ENCODE measurements around the gene LMCD1. TPM values are rescaled to one million over a fixed set of nuclear protein-coding genes. Genes with fewer than 3 reads are reported as not detected.

Gene LMCD1
- total RNA-seq, 3 donors from 2014 or later (not counting 1 experiment from before 2014, with no cell fraction given), result not detected

DNA sequence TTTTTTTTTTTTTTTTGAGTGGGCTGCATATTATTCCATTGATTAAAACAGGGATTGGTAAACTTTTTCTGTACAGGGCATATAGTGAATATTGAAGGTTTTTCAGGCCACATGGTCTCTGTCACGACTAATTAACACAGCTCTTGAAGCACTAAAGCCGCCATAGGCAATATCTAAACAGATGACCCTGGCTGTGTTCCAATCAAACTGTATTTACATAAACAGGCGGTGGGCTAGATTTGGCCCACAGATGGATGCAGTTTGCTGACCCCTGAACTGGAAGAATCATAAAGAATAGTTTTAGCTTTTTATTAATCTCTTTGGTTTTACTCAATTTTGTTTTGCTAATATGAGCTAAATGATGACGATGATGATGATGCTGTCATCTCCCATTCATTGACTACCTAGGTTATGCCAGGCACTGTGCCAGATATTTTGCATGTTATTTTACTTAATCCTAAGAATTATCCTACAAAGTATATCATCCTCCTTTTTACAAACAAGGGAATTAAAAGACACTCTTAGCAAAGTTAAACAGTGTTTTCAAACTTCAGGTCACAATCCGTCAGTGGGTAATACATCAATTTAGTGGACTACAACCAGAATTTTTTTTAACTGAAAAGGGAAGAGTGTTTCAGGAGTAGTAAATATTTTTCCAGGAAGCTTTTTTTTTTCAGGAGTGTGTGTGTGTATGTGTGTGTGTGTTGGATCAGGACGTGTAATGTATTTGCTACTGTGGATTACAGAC lies 54.3 kb downstream of the LMCD1 start:
- no peaks in the 10 kb centered on the region for H3K4me1 Mint-ChIP-seq

DNA sequence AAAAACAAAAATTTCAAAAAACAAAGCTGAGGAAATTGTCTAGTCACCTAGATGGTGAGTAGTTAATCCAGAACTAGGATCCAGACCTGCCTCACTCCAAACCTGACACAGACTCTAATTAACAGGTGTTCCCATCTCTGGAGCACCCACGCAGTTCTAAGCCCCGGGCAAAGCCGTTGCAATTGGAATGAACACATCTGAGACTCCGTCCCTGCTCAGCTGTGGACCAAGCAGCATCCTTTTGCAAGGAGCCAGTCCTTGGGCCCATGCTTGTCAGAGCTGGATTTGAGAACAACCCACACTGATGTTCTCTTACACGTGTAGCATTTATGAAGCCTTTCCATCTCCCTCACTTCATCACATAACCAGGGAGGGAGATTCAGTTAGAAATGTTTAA lies 54.8 kb downstream of the LMCD1 start:
- Mint-ChIP-seq H3K27me3 (ENCODE audit: low read depth in 2 of 2) (no peaks in the 10 kb centered on the region), H3K27ac (no peak overlapping the region), H3K9me3 (no peaks in the 10 kb centered on the region), H3K36me3 (no peaks in the 10 kb centered on the region), H3K4me1 (no peaks in the 10 kb centered on the region), H3K4me3 (no peak overlapping the region)
- intact Hi-C loops (cut with micrococcal nuclease), result no loop called here
- Histone ChIP-seq H3K36me3 (ENCODE audit: control insufficient read depth, insufficient read depth, low read length) (no peaks in the 10 kb centered on the region), H3K4me1 (ENCODE audit: control insufficient read depth, insufficient read depth, low read length) (no peaks in the 10 kb centered on the region), H3K27me3 (ENCODE audit: control insufficient read depth, insufficient read depth, low read length) (no peaks in the 10 kb centered on the region), H3K9me3 (ENCODE audit: control insufficient read depth, insufficient read depth, low read length) (no peaks in the 10 kb centered on the region), H3K4me3 (ENCODE audit: low read length) (no peak overlapping the region), H3K27ac (ENCODE audit: low read length) (no peak overlapping the region)
- DNase-seq (no peak), ATAC-seq (no peak)
- TF ChIP-seq, protein P1, sequence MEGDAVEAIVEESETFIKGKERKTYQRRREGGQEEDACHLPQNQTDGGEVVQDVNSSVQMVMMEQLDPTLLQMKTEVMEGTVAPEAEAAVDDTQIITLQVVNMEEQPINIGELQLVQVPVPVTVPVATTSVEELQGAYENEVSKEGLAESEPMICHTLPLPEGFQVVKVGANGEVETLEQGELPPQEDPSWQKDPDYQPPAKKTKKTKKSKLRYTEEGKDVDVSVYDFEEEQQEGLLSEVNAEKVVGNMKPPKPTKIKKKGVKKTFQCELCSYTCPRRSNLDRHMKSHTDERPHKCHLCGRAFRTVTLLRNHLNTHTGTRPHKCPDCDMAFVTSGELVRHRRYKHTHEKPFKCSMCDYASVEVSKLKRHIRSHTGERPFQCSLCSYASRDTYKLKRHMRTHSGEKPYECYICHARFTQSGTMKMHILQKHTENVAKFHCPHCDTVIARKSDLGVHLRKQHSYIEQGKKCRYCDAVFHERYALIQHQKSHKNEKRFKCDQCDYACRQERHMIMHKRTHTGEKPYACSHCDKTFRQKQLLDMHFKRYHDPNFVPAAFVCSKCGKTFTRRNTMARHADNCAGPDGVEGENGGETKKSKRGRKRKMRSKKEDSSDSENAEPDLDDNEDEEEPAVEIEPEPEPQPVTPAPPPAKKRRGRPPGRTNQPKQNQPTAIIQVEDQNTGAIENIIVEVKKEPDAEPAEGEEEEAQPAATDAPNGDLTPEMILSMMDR (IDR thresholded peaks at IDR 0.05), result no peak
- 95% methylated on average over 4 of the region's 5 CpGs for WGBS (ENCODE audit: insufficient coverage)

More for the DNA sequence above, 54.3 kb downstream of the LMCD1 start:
- H3K4me3 Mint-ChIP-seq, result no peak overlapping the region
- no peaks in the 10 kb centered on the region for H3K4me1 ChIP-seq (ENCODE audit: control insufficient read depth, insufficient read depth, low read length)
- no peaks in the 10 kb centered on the region for H3K36me3 Mint-ChIP-seq
- DNase-seq, result no peak
- intact Hi-C loops (cut with micrococcal nuclease), result no loop called here
- no peaks in the 10 kb centered on the region for H3K9me3 ChIP-seq (ENCODE audit: control insufficient read depth, insufficient read depth, low read length)
- WGBS (ENCODE audit: insufficient coverage), result 90% methylated on average over 4 of the region's 6 CpGs
- H3K36me3 ChIP-seq (ENCODE audit: control insufficient read depth, insufficient read depth, low read length), result no peaks in the 10 kb centered on the region
- H3K27ac Mint-ChIP-seq, result no peak overlapping the region
- H3K9me3 Mint-ChIP-seq, result no peaks in the 10 kb centered on the region
- H3K27ac ChIP-seq (ENCODE audit: low read length), result no peak overlapping the region
- TF ChIP-seq, protein P1 (IDR thresholded peaks at IDR 0.05), result no peak
- H3K27me3 ChIP-seq (ENCODE audit: control insufficient read depth, insufficient read depth, low read length), result no peaks in the 10 kb centered on the region
- no peaks in the 10 kb centered on the region for H3K27me3 Mint-ChIP-seq (ENCODE audit: low read depth in 2 of 2)
- no peak overlapping the region for H3K4me3 ChIP-seq (ENCODE audit: low read length)
- no peak for ATAC-seq

DNA sequence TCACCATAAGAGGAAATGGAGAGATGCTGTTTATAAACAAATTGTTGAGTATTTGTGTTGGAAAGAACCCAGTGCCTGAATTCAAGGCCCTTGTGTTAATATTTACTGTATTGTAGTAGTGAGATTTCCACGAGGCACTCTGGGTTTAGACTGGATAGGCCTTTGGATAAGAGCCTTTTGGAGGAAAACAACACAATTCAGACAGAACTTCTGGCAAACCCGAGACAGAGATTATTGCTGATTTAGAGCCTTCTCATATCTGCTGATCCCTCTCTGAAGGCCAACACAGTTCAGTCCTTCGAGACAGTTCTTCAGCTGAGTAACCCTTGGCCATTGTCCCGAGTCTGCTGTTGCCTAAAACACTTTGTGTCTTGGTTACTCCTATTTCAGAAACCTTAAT lies 55.7 kb downstream of the LMCD1 start:
- Mint-ChIP-seq H3K36me3 (no peaks in the 10 kb centered on the region), H3K4me1 (no peaks in the 10 kb centered on the region), H3K9me3 (no peaks in the 10 kb centered on the region), H3K27ac (no peak overlapping the region), H3K4me3 (no peak overlapping the region), H3K27me3 (ENCODE audit: low read depth in 2 of 2) (no peaks in the 10 kb centered on the region)
- H3K27me3 ChIP-seq (ENCODE audit: control insufficient read depth, insufficient read depth, low read length), result no peaks in the 10 kb centered on the region
- no peaks in the 10 kb centered on the region for H3K36me3 ChIP-seq (ENCODE audit: control insufficient read depth, insufficient read depth, low read length)
- H3K4me3 ChIP-seq (ENCODE audit: low read length), result no peak overlapping the region
- ATAC-seq (no peak), DNase-seq (no peak)
- intact Hi-C loops (cut with micrococcal nuclease), result no loop called here
- H3K27ac ChIP-seq (ENCODE audit: low read length), result no peak overlapping the region
- H3K9me3 ChIP-seq (ENCODE audit: control insufficient read depth, insufficient read depth, low read length), result no peaks in the 10 kb centered on the region
- H3K4me1 ChIP-seq (ENCODE audit: control insufficient read depth, insufficient read depth, low read length), result no peaks in the 10 kb centered on the region
- WGBS (ENCODE audit: insufficient coverage), result 82% methylated on average over 4 of the region's 4 CpGs
- TF ChIP-seq, protein P1 (IDR thresholded peaks at IDR 0.05), result no peak

DNA sequence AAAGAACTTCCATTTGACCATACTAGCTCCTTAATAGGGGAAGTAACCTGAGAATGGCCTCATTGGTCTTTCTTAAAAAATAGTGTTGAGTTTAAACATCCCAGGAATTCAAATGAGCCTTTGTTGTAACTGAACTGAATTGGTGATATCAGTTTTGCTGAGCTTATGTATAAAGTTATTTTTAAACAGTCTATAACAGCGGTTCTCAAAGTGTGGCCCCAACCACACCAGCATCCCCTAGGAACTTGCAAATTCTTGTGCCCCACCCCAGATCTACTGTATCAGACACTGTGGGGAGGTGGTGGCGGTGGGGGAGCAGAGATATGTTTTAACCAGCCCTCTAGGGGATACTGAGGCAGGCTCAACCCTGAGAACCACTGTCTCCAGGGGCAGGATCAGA lies 57.0 kb downstream of the LMCD1 start:
- Histone ChIP-seq H3K4me3 (ENCODE audit: low read length) (no peak overlapping the region), H3K27ac (ENCODE audit: low read length) (no peak overlapping the region), H3K4me1 (ENCODE audit: control insufficient read depth, insufficient read depth, low read length) (no peaks in the 10 kb centered on the region), H3K36me3 (ENCODE audit: control insufficient read depth, insufficient read depth, low read length) (no peaks in the 10 kb centered on the region), H3K9me3 (ENCODE audit: control insufficient read depth, insufficient read depth, low read length) (no peaks in the 10 kb centered on the region), H3K27me3 (ENCODE audit: control insufficient read depth, insufficient read depth, low read length) (no peaks in the 10 kb centered on the region)
- no peaks in the 10 kb centered on the region for H3K9me3 Mint-ChIP-seq
- no peaks in the 10 kb centered on the region for H3K4me1 Mint-ChIP-seq
- no peak overlapping the region for H3K27ac Mint-ChIP-seq
- ATAC-seq, result no peak
- no peak for DNase-seq
- no peak overlapping the region for H3K4me3 Mint-ChIP-seq
- TF ChIP-seq, protein P1 (IDR thresholded peaks at IDR 0.05), result no peak
- 38% methylated on average over 1 of the region's 2 CpGs for WGBS (ENCODE audit: insufficient coverage)
- H3K27me3 Mint-ChIP-seq (ENCODE audit: low read depth in 2 of 2), result peaks cover 0 to 3% of the 10 kb centered on the region in 2 donors
- no peaks in the 10 kb centered on the region for H3K36me3 Mint-ChIP-seq
- intact Hi-C loops (cut with micrococcal nuclease), result no loop called here
